ENCODE data around the gene ENTHD1.
A peak's percentile ranks its signal among the peaks of the same experiment; 100 is the strongest.

The ENTHD1 gene

DNA sequence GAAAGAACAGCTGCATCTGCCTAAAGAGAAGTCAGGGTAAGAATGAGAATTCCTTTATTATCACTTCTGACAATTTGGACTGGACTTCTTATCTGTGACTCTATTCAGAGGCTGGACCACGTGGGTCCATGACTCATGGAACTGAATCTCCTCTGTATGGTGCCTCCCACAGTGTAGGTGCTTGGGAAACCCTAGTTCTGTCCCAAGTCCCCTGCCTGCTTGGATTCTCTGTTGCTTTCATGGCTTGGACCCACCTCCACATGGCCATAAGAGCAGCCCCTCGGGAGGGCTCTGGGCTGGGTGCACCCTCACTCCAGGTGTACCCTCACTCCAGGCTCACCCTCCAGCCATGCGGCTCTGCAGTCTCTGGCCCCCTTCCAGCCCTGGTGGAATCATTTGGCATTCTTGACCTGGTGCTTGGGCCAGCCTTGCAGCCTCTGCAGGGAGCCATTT lies 169.6 kb downstream of the ENTHD1 start:
- DNase-seq = peak; percentile 17
- Mint-ChIP-seq H3K4me3 (no peak overlapping the region), H3K27ac (no peak overlapping the region), H3K27me3 (no peaks in the 10 kb centered on the region), H3K9me3 (no peaks in the 10 kb centered on the region), H3K4me1 (ENCODE audit: low read depth) (peaks cover 12% of the 10 kb centered on the region), H3K36me3 (ENCODE audit: low read depth) (no peaks in the 10 kb centered on the region)

DNA sequence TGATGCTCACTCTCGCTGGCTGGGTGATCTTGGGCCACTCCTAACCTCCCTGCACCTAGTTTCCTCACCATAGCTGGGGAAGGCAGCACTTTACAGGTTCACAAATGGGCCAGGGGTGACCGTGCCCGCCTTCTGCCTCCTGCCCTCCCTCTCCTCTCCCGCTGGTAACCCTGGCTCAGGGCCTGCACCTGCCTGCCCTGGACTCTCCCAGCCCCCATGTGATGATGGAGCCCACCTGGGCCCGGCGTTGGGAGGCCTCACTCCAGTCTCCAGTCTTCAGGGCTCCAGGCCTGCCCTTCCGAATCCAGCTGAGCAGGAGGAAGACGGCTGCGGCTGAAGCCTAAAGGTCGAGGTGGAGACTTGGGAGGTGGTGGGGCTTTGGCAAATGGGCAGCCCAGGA lies 170.1 kb downstream of the ENTHD1 start:
- H3K27me3 Mint-ChIP-seq = no peaks in the 10 kb centered on the region

DNA sequence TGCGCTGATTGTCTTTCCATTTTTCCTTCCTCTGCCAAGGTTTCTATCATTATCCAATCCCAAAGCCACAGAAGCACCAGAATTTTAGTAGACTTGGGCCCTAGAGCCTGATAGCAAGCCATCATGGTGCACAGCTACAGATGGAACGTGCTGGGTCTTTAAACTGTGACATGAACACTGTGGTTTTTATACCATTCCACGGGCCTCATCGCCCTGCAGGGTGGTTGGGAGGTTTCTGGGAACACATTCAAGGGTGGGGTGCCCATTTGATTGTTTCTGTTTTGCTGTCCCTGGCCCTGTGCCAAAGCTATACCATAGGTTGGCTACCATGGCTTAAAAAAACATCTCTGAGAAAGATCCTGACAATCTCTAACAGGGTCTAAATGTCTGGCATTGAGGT lies 171.1 kb downstream of the ENTHD1 start:
- H3K27me3 Mint-ChIP-seq = no peaks in the 10 kb centered on the region
- peaks cover 12% of the 10 kb centered on the region for H3K4me1 Mint-ChIP-seq (ENCODE audit: low read depth)
- no peak overlapping the region for H3K4me3 Mint-ChIP-seq
- DNase-seq = peak; percentile 9
- H3K27ac Mint-ChIP-seq = no peak overlapping the region
- no peaks in the 10 kb centered on the region for H3K36me3 Mint-ChIP-seq (ENCODE audit: low read depth)
- no peaks in the 10 kb centered on the region for H3K9me3 Mint-ChIP-seq

More for the DNA sequence above, 170.1 kb downstream of the ENTHD1 start:
- Mint-ChIP-seq H3K27ac (no peak overlapping the region), H3K4me1 (ENCODE audit: low read depth) (peaks cover 12% of the 10 kb centered on the region), H3K36me3 (ENCODE audit: low read depth) (no peaks in the 10 kb centered on the region), H3K4me3 (no peak overlapping the region), H3K9me3 (no peaks in the 10 kb centered on the region)
- DNase-seq = peak; percentile 11

DNA sequence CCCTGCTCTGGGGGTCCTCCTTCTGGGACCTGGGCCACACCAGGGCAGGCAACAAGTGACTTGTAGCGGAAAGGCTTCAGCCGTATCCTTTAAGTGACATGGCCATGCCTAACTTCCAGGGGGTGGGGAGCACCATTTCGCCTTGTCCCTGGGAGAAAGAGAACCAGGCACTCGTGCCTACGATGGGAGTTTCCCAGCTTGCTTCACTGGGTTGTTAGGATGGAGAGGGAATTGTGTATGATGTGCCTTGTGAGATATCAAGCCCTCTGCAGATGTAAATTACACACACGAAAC lies 171.6 kb downstream of the ENTHD1 start:
- Mint-ChIP-seq H3K27ac (no peak overlapping the region), H3K27me3 (no peaks in the 10 kb centered on the region), H3K4me3 (no peak overlapping the region), H3K4me1 (ENCODE audit: low read depth) (peaks cover 12% of the 10 kb centered on the region), H3K9me3 (no peaks in the 10 kb centered on the region), H3K36me3 (ENCODE audit: low read depth) (no peaks in the 10 kb centered on the region)
- peak; percentile 23 for DNase-seq

DNA sequence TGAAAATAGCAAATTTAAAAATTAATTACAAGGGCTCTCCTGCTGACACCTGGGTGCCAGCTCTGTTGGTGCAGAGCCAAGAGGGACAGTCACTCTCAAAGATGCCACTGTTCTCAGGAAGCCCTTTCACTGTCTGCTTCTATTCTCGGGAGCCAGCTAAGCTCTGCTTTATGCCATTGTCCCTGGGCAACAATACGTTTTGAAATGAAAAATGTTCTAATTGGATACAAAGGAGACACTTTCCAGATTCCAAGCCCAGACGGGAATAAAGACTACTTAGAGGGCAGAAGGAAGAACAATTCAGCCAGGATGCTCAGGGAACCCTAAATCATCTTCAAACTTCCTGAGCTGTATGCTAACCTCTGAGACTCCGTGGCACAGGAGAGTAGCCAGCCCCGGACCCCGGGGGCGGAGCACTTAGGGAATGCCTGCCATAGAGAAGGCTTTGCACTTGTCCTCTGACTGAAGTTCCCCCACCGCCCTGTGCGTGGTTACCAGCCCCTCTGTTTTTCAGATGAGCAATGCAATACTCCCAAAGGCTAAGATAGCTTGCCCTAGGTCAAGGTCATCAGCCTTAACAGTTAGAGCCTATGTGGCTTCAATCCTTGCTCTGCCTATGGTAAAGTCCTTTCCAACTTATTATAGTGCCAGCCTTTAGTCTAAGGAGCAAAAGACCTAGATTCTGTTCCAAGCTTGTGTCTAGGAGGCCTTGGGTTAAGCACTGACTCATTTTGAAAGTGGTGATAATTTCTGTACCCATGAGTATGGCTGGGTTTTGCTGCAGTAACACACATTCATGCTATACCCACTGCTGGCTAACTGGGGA lies 172.1 kb downstream of the ENTHD1 start:
- peak; percentile 26 for DNase-seq
- no peaks in the 10 kb centered on the region for H3K27me3 Mint-ChIP-seq
- no peaks in the 10 kb centered on the region for H3K36me3 Mint-ChIP-seq (ENCODE audit: low read depth)
- H3K27ac Mint-ChIP-seq = no peak overlapping the region
- no peak overlapping the region for H3K4me3 Mint-ChIP-seq
- H3K9me3 Mint-ChIP-seq = no peaks in the 10 kb centered on the region
- H3K4me1 Mint-ChIP-seq (ENCODE audit: low read depth) = peaks cover 12% of the 10 kb centered on the region

DNA sequence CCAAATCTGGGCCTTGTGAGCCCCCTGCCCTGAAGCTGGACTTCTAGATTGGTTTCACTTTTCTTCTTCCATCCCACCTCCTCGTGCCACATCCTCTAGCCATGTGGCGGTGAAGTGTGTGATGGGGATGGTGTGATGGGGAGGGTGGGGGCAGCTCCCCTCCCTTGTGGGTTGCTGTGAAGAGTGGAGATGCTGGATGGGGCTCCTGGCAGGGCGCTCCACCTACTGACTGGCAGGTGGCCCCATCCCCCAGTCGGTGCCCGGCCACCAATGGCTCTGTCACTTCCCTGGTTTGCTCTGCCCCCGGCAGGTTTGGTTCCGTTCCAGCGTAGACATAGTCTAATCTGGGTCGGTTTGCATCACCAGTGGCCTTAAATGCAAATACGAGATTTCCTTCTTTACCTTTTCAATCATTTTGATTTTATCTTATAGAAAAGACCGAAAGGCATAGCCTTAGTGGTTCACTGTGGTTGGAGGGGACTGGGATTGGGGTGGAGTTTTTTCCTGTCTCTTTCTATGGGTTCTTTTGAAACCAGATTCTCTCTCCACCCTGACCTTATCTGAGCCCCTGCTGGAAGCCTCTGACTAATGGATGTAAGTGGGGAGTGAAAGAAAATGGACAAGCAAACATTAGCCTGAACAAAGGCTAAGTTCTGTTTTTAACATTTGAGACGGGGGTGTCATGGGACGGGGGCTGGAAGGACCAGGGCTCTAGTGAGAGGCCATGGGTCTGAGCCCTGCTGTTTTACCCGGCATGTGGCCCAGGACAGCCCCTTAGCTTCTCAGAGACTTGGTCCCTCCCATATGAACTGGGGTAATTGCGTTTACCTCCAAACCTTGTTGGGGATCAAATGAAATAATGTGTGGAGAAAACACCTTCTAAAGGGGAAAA lies 173.8 kb downstream of the ENTHD1 start:
- Mint-ChIP-seq H3K36me3 (ENCODE audit: low read depth) (no peaks in the 10 kb centered on the region), H3K9me3 (no peaks in the 10 kb centered on the region), H3K27ac (no peak overlapping the region), H3K4me1 (ENCODE audit: low read depth) (peaks cover 12% of the 10 kb centered on the region), H3K4me3 (no peak overlapping the region), H3K27me3 (no peaks in the 10 kb centered on the region)
- DNase-seq = peak; percentile 6

DNA sequence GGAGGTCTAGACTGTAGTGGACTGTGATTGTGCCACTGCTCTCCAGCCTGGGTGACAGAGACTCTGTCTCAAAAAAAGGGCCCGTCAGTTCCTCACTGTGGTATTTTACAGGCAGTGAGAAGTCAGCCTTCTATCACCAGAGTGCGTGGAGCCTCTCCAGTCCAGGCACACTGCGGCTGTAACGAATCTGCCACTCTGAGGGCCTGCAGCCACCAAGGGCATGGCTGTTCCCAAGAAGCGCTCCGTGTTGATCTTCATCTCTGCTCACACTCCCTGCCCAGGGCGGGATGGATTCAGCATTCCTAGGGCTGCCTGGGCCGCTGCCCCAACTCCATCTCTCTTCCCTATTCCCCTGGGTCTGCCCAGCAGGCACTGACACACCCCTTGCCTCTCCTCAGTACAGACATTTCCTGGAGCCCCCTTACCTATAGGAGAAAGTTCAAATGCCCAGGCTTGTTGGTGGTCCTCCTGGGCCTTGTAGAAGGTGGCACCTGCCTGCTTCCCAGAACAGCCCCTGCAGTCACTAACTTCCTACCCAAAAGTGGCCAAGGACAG lies 174.6 kb downstream of the ENTHD1 start:
- H3K36me3 Mint-ChIP-seq (ENCODE audit: low read depth) = no peaks in the 10 kb centered on the region
- no peak overlapping the region for H3K27ac Mint-ChIP-seq
- peak; percentile 17 for DNase-seq
- H3K4me3 Mint-ChIP-seq = no peak overlapping the region
- H3K27me3 Mint-ChIP-seq = no peaks in the 10 kb centered on the region
- peaks cover 12% of the 10 kb centered on the region for H3K4me1 Mint-ChIP-seq (ENCODE audit: low read depth)
- H3K9me3 Mint-ChIP-seq = no peaks in the 10 kb centered on the region

DNA sequence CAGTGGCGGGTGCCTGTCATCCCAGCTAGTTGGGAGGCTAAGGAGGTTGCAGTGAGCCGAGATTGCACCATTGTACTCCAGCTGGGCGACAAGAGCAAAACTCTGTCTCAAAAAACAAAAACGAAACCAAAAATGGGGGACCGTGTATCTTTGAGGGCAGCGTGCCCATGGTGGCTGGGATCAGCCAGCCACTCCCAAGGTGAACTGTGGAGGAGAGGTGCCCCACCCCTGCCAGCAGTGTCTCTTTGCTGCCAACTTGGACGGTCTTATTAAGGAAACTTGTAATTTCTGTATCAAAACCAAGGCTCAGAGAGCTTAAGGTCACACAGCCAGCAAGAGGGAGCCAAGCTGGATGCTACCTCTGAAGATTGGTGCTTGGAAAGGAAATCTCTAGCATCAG lies 175.4 kb downstream of the ENTHD1 start:
- Mint-ChIP-seq H3K27ac (no peak overlapping the region), H3K9me3 (no peaks in the 10 kb centered on the region), H3K27me3 (no peaks in the 10 kb centered on the region), H3K36me3 (ENCODE audit: low read depth) (no peaks in the 10 kb centered on the region), H3K4me3 (no peak overlapping the region), H3K4me1 (ENCODE audit: low read depth) (peaks cover 11% of the 10 kb centered on the region)
- DNase-seq = no peak

DNA sequence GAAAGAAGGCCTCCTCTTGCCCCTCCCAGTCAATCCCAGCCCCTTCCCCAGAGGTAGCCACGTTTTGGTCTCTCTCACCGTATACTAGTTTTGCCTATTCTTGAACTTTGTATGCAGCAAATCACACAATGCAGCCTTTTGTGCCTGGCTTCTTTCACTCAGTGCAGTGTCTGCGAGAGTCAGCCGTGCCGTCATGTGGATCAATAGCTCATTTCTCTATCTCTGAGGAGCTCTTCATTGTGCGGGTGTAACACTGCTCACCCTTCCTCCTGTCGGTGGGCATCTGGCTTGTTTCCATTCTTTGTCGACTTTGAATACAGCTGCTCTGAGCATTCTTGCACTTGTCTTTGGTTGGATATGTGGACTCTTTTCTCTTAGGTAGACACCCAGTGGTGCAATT lies 176.5 kb downstream of the ENTHD1 start:
- no peak overlapping the region for H3K27ac Mint-ChIP-seq
- H3K9me3 Mint-ChIP-seq = no peaks in the 10 kb centered on the region
- no peaks in the 10 kb centered on the region for H3K36me3 Mint-ChIP-seq (ENCODE audit: low read depth)
- no peak for DNase-seq
- no peaks in the 10 kb centered on the region for H3K27me3 Mint-ChIP-seq
- H3K4me3 Mint-ChIP-seq = no peak overlapping the region
- H3K4me1 Mint-ChIP-seq (ENCODE audit: low read depth) = peaks cover 8% of the 10 kb centered on the region

DNA sequence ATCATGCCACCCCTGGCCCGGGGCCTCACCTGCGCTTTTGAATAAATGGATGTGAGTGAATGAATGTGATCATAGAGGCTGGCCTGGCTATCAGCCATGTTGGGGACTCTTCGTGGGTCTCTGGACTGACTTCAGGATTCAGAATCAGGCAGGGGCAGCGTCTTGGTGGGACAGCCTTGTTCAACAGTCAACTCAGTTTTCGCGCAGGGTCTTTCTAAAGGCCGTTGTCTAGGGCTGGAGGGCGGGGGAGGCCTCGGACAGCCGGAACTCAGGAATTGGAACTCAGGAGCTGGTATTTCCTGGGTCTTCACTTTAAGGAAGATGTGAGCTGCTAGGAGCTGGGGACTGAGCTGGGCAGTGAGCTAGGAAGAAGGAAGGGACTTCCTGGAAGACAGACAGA lies 177.0 kb downstream of the ENTHD1 start:
- H3K4me3 Mint-ChIP-seq = no peak overlapping the region
- no peaks in the 10 kb centered on the region for H3K27me3 Mint-ChIP-seq
- peaks cover 2% of the 10 kb centered on the region for H3K4me1 Mint-ChIP-seq (ENCODE audit: low read depth)
- no peak overlapping the region for H3K27ac Mint-ChIP-seq
- DNase-seq = no peak
- H3K9me3 Mint-ChIP-seq = no peaks in the 10 kb centered on the region
- H3K36me3 Mint-ChIP-seq (ENCODE audit: low read depth) = no peaks in the 10 kb centered on the region

DNA sequence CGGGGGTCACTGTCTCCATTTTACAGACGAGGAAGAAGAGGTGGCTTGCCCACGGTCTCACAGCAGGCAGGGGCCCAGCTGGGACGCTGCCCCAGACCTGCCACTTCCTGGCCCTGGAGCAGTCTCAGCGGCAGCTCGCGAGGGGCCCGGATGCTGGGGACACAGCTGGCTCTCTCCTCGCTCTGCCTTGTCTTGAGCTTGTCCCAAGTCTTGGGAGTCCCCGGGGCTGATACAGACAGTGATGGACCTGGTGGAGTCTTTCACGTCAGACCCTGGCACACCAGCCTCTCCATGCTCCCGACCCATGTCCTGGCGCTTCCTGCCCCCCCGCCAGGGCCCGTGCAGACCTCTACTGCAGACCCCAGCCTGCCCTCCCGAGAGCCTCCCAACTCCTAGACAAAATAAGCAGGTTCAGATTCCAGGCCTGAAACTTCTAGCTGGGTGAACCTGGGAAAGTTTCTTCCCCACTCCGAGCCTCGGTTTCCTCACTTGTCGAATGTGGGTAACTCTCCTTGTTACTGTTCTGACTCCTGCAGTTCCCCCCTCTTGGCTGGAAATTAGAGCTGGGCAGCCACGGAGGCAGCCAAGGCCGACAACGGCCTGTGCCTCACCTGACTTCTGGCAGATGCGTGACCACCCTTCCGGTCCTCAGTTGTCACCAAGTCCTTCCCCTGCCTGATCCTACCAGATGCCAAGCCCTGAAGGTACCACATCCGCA lies 177.6 kb downstream of the ENTHD1 start:
- Mint-ChIP-seq H3K36me3 (ENCODE audit: low read depth) (no peaks in the 10 kb centered on the region), H3K4me1 (ENCODE audit: low read depth) (no peaks in the 10 kb centered on the region), H3K27me3 (no peaks in the 10 kb centered on the region), H3K4me3 (no peak overlapping the region), H3K9me3 (no peaks in the 10 kb centered on the region), H3K27ac (no peak overlapping the region)
- no peak for DNase-seq

DNA sequence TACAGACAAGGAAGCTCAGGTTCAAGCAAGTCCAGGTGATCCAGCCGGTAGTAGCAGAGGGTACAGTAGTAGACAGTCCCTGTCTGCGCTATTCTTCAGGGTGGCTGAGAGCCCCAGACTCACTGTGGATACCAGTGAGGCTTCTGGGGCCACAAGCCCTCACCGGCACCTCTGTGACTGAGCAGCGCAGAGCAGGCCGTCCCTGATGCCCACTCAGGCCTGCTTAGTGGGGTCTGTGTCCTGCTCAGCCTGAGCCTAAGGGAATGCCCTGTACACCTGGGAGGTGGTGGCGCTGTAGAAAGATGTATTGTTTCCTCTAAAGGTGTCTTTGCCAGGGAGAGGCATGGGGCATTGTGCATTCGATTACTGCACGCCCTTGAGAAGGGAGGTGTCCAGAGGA lies 179.2 kb downstream of the ENTHD1 start:
- DNase-seq = no peak
- Mint-ChIP-seq H3K9me3 (no peaks in the 10 kb centered on the region), H3K4me1 (ENCODE audit: low read depth) (no peaks in the 10 kb centered on the region), H3K36me3 (ENCODE audit: low read depth) (no peaks in the 10 kb centered on the region), H3K4me3 (no peak overlapping the region), H3K27ac (no peak overlapping the region), H3K27me3 (no peaks in the 10 kb centered on the region)

DNA sequence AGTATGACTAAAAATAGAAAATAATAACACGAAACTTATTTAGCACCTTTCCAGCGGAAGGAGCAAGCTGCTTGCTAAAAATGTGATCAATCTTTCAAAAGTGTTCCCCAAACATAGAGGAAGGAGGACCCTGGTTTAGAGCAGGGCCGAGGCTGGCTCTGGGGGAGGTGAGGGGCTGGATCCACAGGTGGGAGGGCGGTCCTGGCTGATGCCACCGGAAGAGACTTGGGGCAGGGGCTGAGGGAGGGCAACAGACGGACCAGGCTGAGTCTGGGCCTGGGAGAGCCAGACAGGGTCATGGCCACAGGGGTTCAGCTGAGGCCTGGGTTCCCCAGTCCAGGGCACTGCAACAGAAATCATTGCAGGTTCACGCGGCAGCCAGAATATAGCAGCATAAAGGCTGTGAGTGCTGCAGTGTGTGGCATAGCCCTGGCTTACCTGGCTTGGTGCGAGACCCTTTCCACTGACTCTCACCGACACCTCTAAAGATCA lies 179.7 kb downstream of the ENTHD1 start:
- Mint-ChIP-seq H3K36me3 (ENCODE audit: low read depth) (no peaks in the 10 kb centered on the region), H3K27ac (no peak overlapping the region), H3K9me3 (no peaks in the 10 kb centered on the region), H3K4me3 (no peak overlapping the region), H3K4me1 (ENCODE audit: low read depth) (no peaks in the 10 kb centered on the region), H3K27me3 (no peaks in the 10 kb centered on the region)
- no peak for DNase-seq

DNA sequence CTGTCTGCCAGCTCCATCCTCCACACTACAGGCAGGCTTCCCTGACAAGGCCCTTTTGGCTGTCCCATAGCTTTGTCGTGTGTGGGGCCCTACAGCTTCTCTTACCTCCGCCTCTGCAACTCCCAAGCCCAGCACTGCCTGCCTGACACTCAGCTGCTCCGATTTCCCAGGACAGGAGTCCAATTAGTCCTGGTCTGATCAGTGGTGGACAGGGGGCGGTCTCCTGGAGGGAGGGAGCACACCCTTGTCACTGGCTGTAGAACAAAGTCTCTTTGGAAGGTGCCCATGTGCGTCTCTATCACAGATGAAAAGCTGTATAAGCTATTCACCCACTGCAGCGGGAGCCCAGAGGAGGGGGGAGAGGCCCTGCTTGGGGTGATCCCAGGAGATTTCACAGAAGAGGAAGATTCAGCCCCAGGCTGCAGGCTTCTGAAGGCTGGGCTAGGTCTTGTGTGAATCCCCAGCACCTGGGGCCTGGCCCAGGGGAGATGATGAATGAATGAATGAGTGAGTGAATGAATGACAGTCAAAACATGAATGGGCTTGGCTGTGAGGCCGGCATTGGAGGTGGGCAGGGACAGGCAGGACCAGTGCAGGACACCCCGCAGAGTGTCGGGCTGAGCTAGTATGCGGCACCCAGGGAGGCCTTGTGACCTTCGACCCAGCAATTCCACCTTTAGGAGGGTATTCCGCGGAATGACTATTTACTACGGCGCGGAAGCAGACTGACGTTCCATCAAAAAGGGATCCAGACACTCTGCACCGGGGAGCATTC lies 180.6 kb downstream of the ENTHD1 start:
- Mint-ChIP-seq H3K4me3 (no peak overlapping the region), H3K27me3 (no peaks in the 10 kb centered on the region), H3K4me1 (ENCODE audit: low read depth) (no peaks in the 10 kb centered on the region), H3K27ac (no peak overlapping the region), H3K36me3 (ENCODE audit: low read depth) (no peaks in the 10 kb centered on the region), H3K9me3 (no peaks in the 10 kb centered on the region)
- DNase-seq = no peak
